ENCODE data around the gene ANO10. TPM values are rescaled to one million over a fixed set of nuclear protein-coding genes. Genes with fewer than 3 reads are reported as not detected.

ANO10 gene
- polyA plus RNA-seq, 1 donor, result 44.3 TPM

GRCh38 chr3:43316783-43317460 lies 304.9 kb downstream of the ANO10 start:
- no peak for DNase-seq

Other genes with a start within 250 kb of the ANO10 start
- 25.8 TPM for gene ABHD5, start 68.9 kb upstream of the ANO10 start, polyA plus RNA-seq (ENCODE audit: insufficient read length)